ENCODE results near the gene DNAJC7.
"Not testable (repeated sequence)": the region's sequence is repeated elsewhere in the genome, so short reads cannot be mapped to it uniquely, and the experiment has no call there.

DNAJC7 gene

DNA sequence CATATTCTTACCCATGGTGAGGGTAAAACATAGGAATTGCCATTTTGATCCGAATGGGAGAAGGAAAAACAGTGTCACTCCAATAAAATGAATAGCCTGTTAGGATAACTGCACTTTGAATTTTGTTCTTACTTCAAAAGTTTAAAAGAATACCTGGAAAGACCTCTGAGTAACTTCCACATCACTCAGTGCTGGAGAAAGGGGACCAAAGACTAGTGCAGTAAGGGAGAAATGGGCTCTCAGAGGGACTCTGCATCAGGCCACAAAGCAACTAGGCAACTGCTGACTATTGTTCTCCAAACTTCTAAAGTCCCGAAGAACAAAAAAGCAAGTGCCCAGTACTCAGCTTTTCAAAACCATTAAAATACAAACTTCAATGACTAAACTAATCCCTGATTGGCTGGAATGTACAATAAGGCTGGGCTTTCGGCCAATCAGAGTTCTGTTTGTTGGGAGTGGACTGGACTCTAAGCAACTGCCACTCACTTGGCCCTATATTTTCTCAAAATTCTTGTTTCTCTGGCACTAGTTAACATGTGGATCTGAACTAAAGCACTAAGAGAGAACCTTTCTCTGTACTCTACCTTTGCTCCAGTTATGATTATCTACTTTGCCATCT, 6.2 kb downstream of the DNAJC7 start:
- DNase-seq: no peak

DNA sequence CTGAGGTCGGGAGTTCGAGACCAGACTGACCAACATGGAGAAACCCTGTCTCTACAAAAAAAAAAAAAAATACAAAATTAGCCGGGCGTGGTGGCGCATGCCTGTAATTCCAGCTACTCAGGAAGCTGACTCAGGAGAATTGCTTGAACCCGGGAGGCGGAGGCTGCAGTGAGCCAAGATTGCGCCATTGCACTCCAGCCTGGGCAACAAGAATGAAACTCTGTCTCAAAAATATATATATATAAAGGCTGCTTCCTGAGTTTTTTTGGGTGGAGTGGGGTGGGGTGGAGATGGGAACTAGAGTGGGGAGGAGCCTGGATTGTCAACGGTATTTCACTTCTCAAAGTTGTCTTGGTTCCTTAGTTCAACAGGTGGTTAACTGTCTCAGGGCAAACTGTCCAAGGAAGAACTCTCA, 7.0 kb downstream of the DNAJC7 start:
- DNase-seq: not testable (repeated sequence)

DNA sequence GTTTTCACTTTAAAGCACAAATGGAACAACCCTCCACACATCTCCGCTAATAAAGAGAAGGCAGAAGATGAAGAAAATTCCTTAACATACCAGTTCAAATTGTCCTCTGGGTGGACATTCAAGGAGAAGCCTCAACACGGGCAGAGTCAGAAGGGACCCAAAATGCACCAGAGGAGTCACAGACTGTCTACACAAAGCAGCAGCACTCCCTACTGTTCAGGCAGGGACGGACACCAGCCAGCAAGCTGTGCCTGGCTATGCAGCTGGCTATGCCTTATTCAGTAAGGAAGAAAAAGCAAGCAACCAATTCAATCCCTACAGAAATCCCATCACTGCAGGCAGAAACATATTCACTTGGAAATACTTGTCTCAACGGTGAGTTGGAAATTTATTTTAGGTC, 8.1 kb downstream of the DNAJC7 start:
- DNase-seq: no peak

DNA sequence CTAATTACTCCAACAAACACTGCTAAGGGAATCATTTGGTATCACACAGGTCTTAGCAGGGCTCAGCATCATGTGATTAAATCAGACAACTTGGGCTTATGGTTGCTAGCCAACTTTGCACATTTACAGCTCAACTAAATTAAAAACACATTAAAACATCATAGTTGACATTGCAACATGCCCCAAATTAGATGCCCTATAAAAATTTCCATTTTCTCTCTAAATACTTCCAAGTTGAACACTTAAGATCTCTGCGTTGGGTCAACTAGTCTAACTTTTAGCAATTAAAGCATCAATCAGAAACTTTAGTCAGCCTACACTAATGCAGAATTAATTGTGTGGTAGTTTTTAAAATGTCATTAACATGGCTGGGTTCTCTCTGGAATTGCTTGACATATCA, 12.1 kb downstream of the DNAJC7 start:
- DNase-seq: no peak

DNA sequence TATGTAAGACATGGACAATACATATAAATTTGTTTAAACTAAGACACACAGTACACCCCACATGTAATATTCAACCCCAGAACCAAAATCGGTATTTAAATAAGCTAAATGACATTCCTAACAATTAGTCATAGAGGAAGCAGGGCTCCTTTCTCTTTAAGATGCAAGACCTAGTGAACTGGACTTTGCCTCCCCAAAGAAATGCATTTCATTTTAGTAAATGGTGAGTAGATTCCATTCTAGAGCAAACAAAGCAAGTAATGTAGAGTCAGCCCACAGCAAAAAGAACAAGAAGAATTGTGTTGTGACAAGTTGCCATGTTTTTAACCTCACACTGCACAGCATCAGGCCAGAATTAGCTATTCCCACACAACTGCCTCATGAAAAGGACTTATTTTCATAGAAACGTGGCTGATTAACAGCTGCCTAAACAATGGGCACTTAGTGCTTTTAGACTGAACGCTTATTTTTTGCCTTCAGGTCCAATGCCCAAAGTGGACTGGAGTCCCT, 14.4 kb downstream of the DNAJC7 start:
- DNase-seq: no peak

DNA sequence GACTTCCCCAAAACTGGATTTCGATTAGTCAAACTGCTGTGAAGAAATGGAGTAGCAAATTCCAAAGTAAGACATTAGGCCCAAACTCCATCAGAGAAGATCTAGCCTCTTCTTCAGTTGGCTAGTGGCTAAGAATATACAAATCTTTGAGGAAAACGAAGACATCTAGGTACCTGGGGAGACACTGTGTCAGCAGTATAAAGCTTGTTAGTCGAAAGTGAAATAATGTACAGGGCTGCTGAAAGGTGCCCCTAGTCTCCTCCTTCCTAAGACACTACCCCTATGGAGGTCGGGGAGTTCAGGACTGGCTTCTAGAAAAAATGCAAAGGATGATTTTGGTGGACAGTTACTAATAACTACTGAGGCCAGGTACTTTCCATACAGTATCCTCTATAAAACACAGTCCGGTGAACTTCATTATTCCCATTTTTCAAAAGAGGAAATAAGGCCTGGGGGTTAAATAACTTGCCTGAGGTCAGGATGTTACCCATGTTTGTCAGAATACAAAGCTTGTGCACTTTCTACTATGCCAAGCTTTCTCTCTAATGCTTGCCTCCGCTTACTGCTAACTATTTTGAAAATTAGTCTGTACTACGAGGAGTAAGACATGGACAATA, 15.0 kb downstream of the DNAJC7 start:
- no peak for DNase-seq

DNA sequence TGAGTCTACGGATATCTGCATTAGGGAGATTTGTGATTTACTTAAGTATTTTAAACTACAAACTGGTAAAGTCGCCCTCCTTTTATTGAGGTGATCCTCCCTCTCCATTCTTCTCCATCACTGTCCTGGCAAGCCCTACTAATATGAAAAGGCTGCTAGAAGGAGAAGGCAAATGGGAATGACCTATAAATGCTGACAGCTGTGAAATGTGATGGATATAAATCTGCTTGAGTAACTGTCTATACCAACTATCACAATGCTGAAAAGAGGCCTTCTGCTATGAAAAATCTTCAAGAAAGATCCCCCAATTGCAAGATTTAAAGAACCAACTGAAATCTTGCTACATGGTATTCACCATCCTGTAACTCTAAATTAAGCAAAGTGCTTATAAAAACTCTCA, 15.5 kb downstream of the DNAJC7 start:
- no peak for DNase-seq

DNA sequence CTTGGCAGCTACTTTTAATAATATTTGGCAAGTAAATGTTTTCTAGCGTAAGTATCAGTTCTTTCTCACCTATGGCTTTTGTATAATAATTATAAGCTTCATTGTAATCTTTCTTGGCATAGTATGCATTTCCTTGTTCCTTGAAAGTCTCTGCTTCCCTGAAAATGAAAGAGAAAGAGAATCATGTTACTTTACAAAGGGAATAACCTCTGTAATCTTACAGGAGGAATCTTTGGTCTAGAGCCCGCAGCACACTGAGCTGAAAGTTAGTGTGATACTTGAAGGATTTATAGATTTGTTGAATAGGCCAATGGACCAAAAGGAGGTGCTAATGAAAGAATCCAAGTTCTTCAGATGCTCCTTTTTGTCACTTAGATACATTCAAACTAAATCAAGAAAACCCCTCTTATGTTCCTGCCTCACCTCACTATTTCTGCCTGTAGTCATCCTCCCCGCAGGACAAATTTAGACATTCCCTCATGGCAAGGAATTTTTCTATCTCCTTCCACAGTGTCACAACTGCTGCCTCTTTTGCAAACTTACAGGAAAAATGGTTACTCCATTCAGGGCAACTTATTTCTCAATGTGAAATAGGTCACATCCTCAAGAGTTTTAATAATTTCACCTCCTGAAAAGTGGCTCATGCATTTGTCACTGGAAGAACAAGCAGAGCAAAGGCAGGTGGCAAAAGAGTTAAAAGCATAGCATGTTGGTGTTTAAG, 16.7 kb downstream of the DNAJC7 start:
- DNase-seq: no peak

DNA sequence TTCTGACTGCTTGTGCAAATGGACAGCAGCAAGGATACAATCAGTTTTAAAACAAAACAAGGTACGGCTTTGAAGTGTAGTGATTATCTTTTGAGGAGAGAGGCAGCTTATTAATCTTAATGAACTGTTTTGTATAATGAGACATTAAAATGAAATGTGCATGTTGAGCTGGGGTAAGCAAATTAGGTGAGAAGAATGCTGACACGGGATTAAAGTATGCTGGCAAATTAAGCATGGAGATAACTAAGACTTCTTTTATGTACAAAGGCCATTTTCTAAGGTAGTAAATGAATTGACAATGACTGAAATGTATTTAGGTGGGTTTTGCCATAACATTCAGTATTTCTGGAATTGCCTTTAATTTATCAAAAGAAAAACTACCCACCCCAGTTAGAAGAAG, 18.7 kb downstream of the DNAJC7 start:
- no peak for DNase-seq

DNA sequence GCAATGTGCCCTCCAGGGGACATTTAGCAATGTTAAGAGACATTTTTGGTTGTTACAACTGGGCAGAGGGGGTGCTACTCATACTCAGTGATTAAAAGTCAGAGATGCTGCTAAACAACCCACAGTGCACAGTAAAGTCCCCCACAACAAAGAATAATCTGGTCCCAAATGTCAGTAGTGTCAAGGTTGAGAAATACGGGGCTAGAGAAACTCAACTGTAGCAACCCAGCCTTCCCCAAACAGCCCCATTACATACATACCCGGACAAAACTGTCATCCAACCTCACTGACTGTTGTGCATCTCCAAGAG, 20.4 kb downstream of the DNAJC7 start:
- DNase-seq: no peak

DNA sequence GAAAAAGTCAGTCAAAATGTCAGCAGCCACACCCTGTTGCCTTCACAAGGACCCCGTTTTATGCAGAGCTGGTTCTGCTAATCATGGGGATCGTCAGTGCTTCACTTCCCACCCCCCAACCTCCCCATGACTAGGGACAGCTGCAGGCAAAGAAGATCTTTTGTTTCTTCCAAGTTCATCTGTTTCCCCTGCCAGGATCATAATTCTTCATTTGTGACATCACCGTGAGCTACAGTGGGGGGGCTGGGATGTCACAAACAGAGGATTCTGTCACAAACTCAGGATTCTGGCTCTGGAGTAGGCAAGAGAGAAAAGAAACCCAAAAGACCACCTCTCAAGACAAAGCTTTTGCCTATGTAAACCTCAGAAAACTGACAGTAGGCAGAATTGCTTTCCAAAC, 24.7 kb downstream of the DNAJC7 start:
- no peak for DNase-seq

DNA sequence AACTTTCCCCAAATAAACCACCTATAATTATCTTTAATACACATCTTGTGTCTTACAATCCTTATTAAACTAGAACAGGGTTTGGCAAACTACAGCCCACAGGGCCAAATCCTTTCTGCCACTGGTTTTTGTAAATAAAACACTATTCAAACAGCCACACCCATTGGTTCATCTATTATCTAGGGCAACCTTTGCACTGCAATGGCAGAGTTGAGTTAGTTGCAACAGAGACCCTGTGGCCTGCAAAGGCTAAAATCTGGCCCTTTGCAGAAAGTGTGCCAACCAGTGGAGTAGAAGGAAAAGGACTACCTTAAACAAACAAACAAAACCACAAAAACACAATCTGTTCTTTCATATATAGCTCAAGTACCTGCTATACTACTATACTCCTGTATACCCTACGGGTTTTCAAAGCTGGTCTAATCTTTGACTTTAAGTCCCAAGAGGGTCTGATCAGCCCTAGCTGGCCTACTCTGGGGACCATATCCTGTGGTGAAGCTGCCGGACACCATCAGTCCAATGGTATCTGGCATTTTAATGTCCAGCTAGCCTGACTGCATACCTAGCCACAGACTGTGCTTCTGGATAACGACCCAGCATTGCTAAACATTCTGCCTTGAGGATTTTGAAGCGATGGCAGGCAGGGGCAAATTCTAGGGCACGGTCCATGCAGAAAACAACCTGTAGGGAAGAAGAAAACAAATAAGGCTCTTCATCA, 27.4 kb downstream of the DNAJC7 start:
- no peak for DNase-seq

DNA sequence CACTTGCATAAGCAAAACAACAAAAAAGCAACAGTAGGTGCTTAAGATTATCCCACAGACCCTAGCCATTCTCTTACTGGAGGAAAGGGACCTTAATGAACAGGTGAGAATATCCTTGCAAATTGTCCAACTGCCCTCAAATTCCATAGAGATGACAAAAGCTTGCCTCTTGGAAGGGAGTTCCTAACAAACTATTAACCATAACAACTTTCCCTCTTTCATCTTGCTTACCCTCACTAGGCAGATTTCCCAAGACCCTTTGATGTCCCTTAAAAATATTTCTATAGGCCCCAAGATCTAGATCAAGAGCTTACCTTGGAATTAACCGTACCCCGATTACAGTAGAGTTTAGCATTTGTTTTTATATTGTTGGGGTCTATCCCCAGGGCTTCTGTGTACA, 28.8 kb downstream of the DNAJC7 start:
- DNase-seq: no peak

DNA sequence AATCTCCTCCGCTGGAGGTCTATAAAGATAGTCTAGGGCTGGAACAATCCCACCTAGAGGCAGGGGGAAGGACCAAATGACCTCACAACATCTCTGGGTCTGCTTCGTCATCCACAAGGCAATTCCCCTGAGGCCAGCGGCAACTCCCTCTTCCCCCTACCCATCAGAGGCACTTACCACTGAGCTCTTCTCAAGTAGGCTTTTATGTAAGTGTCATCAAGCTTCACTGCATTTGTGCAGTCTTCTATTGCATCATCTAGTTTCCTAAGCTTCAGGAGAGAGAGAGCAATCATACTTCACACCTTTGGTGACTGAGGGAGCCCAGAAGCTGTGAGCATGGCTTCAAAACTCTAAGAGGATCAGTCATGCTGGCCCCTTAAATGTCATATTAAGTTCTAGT, 29.6 kb downstream of the DNAJC7 start:
- DNase-seq: no peak

DNA sequence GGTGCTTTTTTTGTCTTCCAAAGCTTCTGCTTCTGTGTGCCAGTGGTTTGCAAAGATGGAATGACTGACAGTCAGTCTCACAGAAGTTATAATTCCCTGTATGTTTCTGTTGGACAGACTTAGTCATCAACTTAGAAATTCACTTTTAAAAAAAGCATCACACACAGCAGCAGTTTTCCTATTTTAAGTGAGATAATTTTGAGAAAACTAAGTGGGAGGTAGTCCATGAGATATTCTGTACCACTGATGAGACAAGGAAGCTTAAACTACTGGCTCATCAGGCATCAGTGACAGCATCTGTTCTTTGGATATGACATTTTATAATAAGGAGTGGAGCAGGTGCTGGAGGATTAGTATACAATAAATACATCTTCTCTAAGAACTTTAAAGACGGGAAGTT, 30.6 kb downstream of the DNAJC7 start:
- DNase-seq: no peak

DNA sequence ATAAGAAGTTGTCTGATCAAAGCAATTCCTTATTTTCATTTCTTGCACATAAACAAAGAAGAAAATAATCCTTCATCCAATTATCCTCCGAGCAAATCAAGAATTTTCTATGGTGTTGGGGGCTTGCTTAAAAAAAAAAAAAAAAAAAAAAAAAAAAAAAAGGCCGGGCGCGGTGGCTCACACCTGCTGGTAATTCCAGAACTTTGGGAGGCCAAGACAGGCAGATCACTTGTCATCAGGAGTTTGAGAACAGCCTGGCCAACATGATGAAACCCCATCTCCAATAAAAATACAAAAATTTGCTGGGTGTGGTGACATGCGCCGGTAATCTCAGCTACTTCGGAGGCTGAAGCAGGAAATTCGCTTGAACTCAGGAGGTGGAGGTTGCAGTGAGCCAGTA, 31.3 kb downstream of the DNAJC7 start:
- DNase-seq: no peak

DNA sequence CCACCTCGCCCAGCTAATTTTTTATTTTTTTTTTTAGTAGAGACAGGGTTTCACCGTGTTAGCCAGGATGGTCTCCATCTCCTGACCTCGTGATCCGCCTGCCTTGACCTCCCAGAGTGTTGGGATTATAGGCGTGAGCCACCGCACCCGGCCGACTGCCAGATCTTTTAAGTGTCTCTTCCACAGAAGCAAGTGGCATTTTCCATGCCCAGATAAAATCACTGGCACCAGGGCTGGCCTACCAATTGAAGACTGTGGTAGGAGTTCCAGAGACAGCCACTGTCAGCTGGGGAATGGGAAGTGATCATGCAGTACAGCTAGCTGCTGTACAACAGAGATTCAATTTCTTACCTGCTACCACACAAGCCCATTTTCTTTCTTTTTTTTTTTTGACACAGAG, 32.8 kb downstream of the DNAJC7 start:
- no peak for DNase-seq

DNA sequence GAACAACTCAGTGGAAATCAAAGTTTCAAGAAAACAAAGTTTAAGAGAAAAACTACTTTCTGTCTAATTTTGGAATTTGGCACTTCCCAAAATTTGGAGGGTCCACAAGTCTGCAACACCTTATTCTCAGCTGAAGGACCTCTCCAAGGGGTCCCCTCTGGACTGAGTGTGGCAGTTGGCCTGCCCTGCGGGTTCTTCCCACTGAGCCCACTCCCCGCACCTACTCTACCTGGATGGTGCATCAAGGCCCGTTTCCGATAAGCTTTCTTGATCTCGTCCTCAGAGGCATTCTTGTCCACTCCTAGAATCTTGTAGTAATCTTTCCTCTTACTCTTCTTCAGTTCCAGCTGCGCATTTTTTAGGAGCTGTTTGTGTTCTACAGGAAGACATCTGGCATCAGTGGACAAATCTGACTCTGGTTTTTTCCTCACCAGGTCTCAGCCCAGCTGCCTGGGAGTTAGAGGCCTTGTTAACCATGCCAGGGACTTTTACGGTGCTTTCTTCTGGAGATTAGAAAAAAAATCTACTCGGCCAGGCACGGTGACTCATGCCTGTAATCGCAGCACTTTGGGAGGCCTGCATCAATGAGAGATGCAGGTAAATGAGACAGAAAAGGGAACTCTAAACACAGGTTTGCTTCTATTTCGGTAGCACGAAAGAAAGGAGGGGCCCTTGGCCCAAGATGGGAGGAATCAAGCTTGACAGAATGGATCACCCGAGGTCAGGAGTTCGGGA, 35.0 kb downstream of the DNAJC7 start:
- no peak for DNase-seq

DNA sequence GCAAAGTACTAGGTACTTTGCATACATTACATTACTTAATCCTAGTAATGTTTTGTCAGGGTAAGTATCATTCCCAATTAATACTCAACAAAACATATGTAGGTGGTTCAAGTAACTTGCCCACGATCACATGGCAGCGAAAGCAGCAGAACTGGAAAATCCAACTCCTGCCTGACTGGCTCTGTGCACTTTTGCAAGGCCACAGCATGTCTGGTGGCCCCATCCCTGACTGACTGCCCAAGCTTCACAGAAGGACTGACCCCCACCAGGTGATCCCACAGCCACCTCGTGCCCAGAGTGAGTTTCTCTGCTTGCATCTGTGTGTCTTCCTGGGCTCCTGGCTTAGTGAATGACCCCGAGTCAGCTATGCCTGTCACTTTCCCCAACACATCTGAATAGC, 39.2 kb downstream of the DNAJC7 start:
- DNase-seq: no peak

DNA sequence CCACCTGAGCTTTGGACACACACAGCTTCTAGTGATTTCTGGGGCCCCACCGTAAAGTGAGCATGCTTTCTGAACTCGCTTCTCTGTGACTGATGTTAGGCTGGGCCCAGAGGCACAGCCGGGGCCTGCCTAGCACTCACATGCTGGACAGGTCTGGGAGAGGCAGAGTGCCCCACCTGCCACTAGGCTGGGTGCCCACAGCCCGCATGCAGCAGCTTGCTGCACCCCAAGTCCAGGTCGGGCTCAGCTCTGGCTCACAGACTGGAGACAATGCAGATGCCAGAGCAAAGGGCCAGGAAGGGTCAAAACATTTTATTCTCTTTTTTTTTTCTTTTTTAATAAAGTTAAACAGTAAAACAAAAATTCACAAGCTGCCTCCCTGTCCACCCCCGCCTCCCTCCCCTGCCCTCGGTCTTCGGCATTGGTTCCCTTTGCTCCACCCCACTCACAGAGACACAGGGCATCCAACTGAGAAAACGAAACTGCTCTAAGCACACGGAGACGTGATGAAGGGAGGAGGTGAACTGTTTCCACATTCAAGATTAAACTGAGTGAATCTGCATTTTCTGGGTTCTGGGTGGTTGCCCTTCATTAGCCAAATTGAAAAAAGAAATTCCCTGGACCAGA, 41.0 kb downstream of the DNAJC7 start:
- no peak for DNase-seq

DNA sequence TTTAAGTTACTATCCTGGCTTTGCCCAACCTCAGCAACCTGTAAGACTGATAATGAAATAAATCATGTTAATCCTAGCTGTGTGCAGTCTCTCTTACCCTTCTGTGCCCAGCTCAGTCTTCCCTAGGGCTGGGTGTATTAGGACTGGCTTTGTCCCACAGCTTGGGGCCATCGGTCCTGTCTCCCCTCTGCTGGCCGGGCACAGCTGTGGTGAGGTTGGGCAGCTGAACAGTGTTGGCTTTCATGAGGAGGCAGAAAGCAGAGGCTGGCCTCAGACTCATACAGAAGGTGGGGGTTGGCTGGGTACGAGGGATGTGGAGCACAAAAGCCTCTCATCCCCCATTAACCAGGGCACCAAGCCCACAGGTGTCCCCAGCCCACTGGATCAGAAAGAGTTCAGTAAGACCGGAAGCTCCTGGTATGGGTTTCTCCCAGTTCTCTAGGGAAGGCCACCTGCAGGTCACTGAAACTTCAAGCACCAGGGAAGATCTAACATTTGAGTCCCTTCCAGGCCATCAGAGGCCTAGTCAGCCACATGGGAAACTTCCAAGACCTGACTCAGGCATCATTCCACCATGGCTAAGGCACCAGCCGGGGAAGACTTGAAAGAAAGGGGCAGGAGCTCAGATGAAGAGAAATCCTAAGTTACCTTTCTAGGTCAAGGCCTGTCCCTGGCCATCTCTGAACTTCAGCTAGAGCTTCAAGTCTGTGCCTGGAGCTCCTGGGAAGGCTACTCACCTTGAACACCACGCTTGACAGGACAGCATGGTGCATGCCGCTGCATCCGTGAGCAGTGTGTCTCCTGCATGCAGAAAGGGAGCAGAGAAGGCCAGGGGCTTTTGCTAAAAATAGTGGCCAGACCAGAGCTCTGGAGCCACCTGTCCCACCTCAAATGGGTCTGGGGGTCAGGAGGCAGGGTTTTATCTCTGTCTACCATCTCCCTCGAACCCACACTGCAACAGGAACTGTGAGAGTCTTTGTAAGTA, 41.8 kb downstream of the DNAJC7 start:
- DNase-seq: no peak

All from NCI-H1048 (cell line).